IPS-18c (cell line): ENCODE data around the gene KRT39.
"Not testable (repeated sequence)": the region's sequence is repeated elsewhere in the genome, so short reads cannot be mapped to it uniquely, and the experiment has no call there.

Experiments
- H3K4me3 ChIP-seq: 2 replicates; pipeline ENCODE4 v1.7.0; 2013; ENCODE audit warnings: low read depth, mild to moderate bottlenecking, low read length, moderate library complexity; ENCODE audit not compliant: insufficient read depth
- H3K9me3 ChIP-seq: one replicate; pipeline ENCODE4 v1.6.1; 2013; ENCODE audit warnings: mild to moderate bottlenecking, low read length, moderate library complexity; ENCODE audit not compliant: control insufficient read depth, insufficient read depth

Gene KRT39

GRCh38 chr17:40922239-40922638, 44.5 kb downstream of the KRT39 start:
- no peaks in the 10 kb centered on the region for H3K9me3 ChIP-seq

GRCh38 chr17:40921026-40921425, 45.7 kb downstream of the KRT39 start:
- no peak overlapping the region for H3K4me3 ChIP-seq
- H3K9me3 ChIP-seq = no peaks in the 10 kb centered on the region

More at GRCh38 chr17:40922239-40922638, 44.5 kb downstream of the KRT39 start:
- no peak overlapping the region for H3K4me3 ChIP-seq

- H3K4me3 ChIP-seq, H3K9me3 ChIP-seq: not testable (repeated sequence)
Observed at GRCh38 chr17:40917116-40917515, 49.6 kb downstream of the KRT39 start.

- Histone ChIP-seq H3K9me3 (no peaks in the 10 kb centered on the region), H3K4me3 (no peak overlapping the region)
Observed at GRCh38 chr17:40916366-40916765, 50.4 kb downstream of the KRT39 start.

GRCh38 chr17:40915721-40916256, 51.0 kb downstream of the KRT39 start:
- Histone ChIP-seq H3K4me3 (no peak overlapping the region), H3K9me3 (no peaks in the 10 kb centered on the region)

- no peaks in the 10 kb centered on the region for H3K9me3 ChIP-seq
- no peak overlapping the region for H3K4me3 ChIP-seq
Observed at GRCh38 chr17:40915199-40915661, 51.5 kb downstream of the KRT39 start.

- no peak overlapping the region for H3K4me3 ChIP-seq
- no peaks in the 10 kb centered on the region for H3K9me3 ChIP-seq
Observed at GRCh38 chr17:40914075-40914855, 52.5 kb downstream of the KRT39 start.

GRCh38 chr17:40912486-40913210, 54.1 kb downstream of the KRT39 start:
- Histone ChIP-seq H3K9me3 (no peaks in the 10 kb centered on the region), H3K4me3 (no peak overlapping the region)

GRCh38 chr17:40910441-40910841, 56.3 kb downstream of the KRT39 start:
- H3K9me3 ChIP-seq = no peaks in the 10 kb centered on the region
- H3K4me3 ChIP-seq = no peak overlapping the region

- Histone ChIP-seq H3K9me3 (no peaks in the 10 kb centered on the region), H3K4me3 (no peak overlapping the region)
Observed at GRCh38 chr17:40909755-40910154, 57.0 kb downstream of the KRT39 start.

- Histone ChIP-seq H3K9me3 (no peaks in the 10 kb centered on the region), H3K4me3 (no peak overlapping the region)
Observed at GRCh38 chr17:40909351-40909750, 57.4 kb downstream of the KRT39 start.
